ENCODE measurements around the gene TRIM2.

DNA sequence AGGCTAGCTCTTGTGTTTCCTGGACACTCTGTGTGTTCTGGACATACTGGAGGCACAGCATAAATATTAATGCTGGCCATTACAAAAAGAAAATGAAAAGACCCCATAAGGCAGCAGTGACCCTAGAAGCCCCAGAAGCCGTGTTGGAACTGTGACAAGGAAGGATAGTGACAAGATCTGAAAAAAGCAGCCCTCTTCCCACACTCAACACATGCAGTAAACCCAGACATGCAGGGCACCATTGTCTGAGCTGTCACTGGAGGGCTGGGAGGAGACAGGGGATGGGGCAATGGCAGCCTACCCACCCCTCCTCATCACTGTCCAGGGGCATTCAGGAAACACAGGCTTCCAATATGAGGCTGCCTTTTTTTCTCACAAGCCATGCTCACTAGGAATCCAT lies 6.5 kb downstream of the TRIM2 start:
- no peak for TF ChIP-seq POLR2A (IDR thresholded peaks at IDR 0.05)
- TF ChIP-seq, protein P1, sequence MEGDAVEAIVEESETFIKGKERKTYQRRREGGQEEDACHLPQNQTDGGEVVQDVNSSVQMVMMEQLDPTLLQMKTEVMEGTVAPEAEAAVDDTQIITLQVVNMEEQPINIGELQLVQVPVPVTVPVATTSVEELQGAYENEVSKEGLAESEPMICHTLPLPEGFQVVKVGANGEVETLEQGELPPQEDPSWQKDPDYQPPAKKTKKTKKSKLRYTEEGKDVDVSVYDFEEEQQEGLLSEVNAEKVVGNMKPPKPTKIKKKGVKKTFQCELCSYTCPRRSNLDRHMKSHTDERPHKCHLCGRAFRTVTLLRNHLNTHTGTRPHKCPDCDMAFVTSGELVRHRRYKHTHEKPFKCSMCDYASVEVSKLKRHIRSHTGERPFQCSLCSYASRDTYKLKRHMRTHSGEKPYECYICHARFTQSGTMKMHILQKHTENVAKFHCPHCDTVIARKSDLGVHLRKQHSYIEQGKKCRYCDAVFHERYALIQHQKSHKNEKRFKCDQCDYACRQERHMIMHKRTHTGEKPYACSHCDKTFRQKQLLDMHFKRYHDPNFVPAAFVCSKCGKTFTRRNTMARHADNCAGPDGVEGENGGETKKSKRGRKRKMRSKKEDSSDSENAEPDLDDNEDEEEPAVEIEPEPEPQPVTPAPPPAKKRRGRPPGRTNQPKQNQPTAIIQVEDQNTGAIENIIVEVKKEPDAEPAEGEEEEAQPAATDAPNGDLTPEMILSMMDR (IDR thresholded peaks at IDR 0.05), result no peak

Measured in uterus (tissue), 2 donors.